HG02678 (cell line): Measurements from ENCODE around the gene MSMB.
"Not testable (repeated sequence)": the region's sequence is repeated elsewhere in the genome, so short reads cannot be mapped to it uniquely, and the experiment has no call there.

Source experiments
- ATAC-seq: cut with Tn5 transposase; IDR thresholded peaks from one replicate; pipeline ENCODE4 v1.9.1; 2021; ENCODE audit warnings: mild to moderate bottlenecking, moderate library complexity; ENCODE audit not compliant: unreplicated experiment

Gene MSMB

GRCh38 chr10:46014683-46015405 lies 31.2 kb downstream of the MSMB start:
- ATAC-seq, result no peak

GRCh38 chr10:46014206-46014605 lies 31.9 kb downstream of the MSMB start:
- ATAC-seq, result no peak

GRCh38 chr10:46012746-46013145 lies 33.3 kb downstream of the MSMB start:
- no peak for ATAC-seq

GRCh38 chr10:46006219-46006618 lies 39.9 kb downstream of the MSMB start:
- ATAC-seq, result no peak

- ATAC-seq, result no peak
These were observed 40.7 kb downstream of the MSMB start for GRCh38 chr10:46005383-46005782.

- no peak for ATAC-seq
These were observed 41.1 kb downstream of the MSMB start for GRCh38 chr10:46004963-46005362.

GRCh38 chr10:46002916-46003693 lies 43.0 kb downstream of the MSMB start:
- no peak for ATAC-seq

GRCh38 chr10:46002189-46002687 lies 43.8 kb downstream of the MSMB start:
- not testable (repeated sequence) for ATAC-seq

- ATAC-seq, result no peak
These were observed 44.8 kb downstream of the MSMB start for GRCh38 chr10:46001187-46001756.

- ATAC-seq, result no peak
These were observed 45.5 kb downstream of the MSMB start for GRCh38 chr10:46000538-46000937.

- not testable (repeated sequence) for ATAC-seq
These were observed 46.1 kb downstream of the MSMB start for GRCh38 chr10:45999955-46000354.

GRCh38 chr10:45997994-45998763 lies 47.9 kb downstream of the MSMB start:
- no peak for ATAC-seq

- ATAC-seq, result no peak
These were observed 48.5 kb downstream of the MSMB start for GRCh38 chr10:45997557-45997956.

- not testable (repeated sequence) for ATAC-seq
These were observed 60.5 kb downstream of the MSMB start for GRCh38 chr10:45985590-45985989.

- ATAC-seq, result not testable (repeated sequence)
These were observed 61.6 kb downstream of the MSMB start for GRCh38 chr10:45984473-45984872.

- not testable (repeated sequence) for ATAC-seq
These were observed 62.4 kb downstream of the MSMB start for GRCh38 chr10:45983538-45984186.
